OCI-LY1 (cell line): ENCODE measurements around the gene FAM120A.

Source experiments
- H2AFZ ChIP-seq: fragments of 200-600 bp; sonication (generic), shearing (Covaris generic); 2 replicates; pipeline ENCODE4 v1.6.0; 2014; ENCODE audit warnings: antibody characterized with exemption, mild to moderate bottlenecking, low read length
- H3F3A ChIP-seq: fragments of 200-600 bp; sonication (generic), shearing (Covaris generic); 2 replicates; pipeline ENCODE4 v1.6.0; 2014; ENCODE audit warnings: mild to moderate bottlenecking, antibody characterized with exemption, low read length, moderate library complexity; ENCODE audit not compliant: insufficient read depth
- H3K27ac ChIP-seq: fragments of 200-600 bp; sonication (generic); 2 replicates; pipeline ENCODE4 v1.5.1; 2014; ENCODE audit warnings: low read length, mixed run types, mild to moderate bottlenecking, low read depth; ENCODE audit not compliant: poor library complexity, severe bottlenecking
- H3K27me3 ChIP-seq: fragments of 200-600 bp; sonication (generic); 2 replicates; pipeline ENCODE4 v1.6.0; 2014; ENCODE audit warnings: antibody characterized with exemption, mild to moderate bottlenecking, low read length, moderate library complexity; ENCODE audit not compliant: insufficient read depth
- H3K36me3 ChIP-seq: fragments of 200-600 bp; sonication (generic); 2 replicates; pipeline ENCODE4 v1.6.1; 2014; ENCODE audit warnings: mild to moderate bottlenecking, antibody characterized with exemption, low read length, moderate library complexity, mixed read lengths; ENCODE audit not compliant: insufficient read depth
- H3K4me1 ChIP-seq: fragments of 200-600 bp; sonication (generic); 2 replicates; pipeline ENCODE4 v1.5.1; 2014; ENCODE audit warnings: mild to moderate bottlenecking, low read length, moderate library complexity; ENCODE audit not compliant: insufficient read depth, severe bottlenecking
- H3K4me2 ChIP-seq: fragments of 200-600 bp; sonication (generic), shearing (Covaris generic); 2 replicates; pipeline ENCODE4 v1.6.1; 2014; ENCODE audit warnings: low read length
- H3K4me3 ChIP-seq: fragments of 200-600 bp; sonication (generic); 2 replicates; pipeline ENCODE4 v1.5.1; 2014; ENCODE audit warnings: low read length, low read depth, mild to moderate bottlenecking, mixed read lengths; ENCODE audit not compliant: poor library complexity, severe bottlenecking
- H3K79me2 ChIP-seq: fragments of 200-600 bp; shearing (Covaris generic); 2 replicates; pipeline ENCODE4 v1.6.1; 2016; ENCODE audit warnings: mixed run types, low read length, mixed read lengths; ENCODE audit not compliant: insufficient read depth
- H3K9ac ChIP-seq: fragments of 200-600 bp; sonication (generic), shearing (Covaris generic); 2 replicates; pipeline ENCODE4 v1.6.1; 2014; ENCODE audit warnings: mild to moderate bottlenecking, low read length, mixed read lengths
- H3K9me2 ChIP-seq: fragments of 200-600 bp; sonication (generic), shearing (Covaris generic); 2 replicates; pipeline ENCODE4 v1.6.1; 2014; ENCODE audit warnings: low read depth, mild to moderate bottlenecking, low read length, mixed read lengths
- H3K9me3 ChIP-seq: fragments of 200-600 bp; shearing (Covaris generic); 2 replicates; pipeline ENCODE4 v1.6.1; 2014; ENCODE audit warnings: low read length, mixed read lengths
- H4K20me1 ChIP-seq: fragments of 200-600 bp; sonication (generic), shearing (Covaris generic); 2 replicates; pipeline ENCODE4 v1.6.0; 2016; ENCODE audit warnings: mild to moderate bottlenecking, low read length; ENCODE audit not compliant: insufficient read depth
- EZH2 ChIP-seq: fragments of 200-600 bp; sonication (generic), shearing (Covaris generic); IDR thresholded peaks from 2 replicates; pipeline ENCODE4 v1.8.0; 2017; ENCODE audit warnings: borderline replicate concordance, mixed run types, mild to moderate bottlenecking, antibody characterized with exemption, low read length, moderate library complexity, mixed read lengths
- TF ChIP-seq, protein P1 (sequence below): fragments of 200-600 bp; sonication (generic), shearing (Covaris generic); IDR thresholded peaks from 2 replicates; pipeline ENCODE4 v1.5.1; 2017; ENCODE audit warnings: mild to moderate bottlenecking, antibody characterized with exemption, low read length, moderate library complexity, mixed read lengths

The FAM120A gene

DNA sequence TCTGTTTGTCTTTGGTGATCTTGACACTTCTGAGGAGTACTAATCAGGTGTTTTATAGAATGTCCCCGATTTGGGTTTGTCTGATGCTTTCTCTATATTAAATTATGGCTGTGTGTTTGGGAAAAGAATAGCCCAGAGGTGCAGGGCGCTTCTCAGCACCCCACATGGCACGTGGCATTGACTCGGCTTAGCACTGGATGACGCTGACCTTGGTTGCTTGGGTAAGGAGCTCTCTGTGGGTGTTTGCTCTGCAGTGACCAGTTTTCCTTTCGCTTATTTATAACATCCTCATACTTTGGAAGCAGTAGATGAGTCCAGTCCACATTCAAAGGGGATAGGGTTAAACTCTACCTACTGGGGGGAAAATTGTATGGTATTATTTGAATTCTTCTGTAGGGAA is 14.4 kb downstream of the FAM120A start:
- peak overlapping the region; percentile 96 for H3K27ac ChIP-seq
- H2AFZ ChIP-seq = no peak overlapping the region
- H3K27me3 ChIP-seq = no peaks in the 10 kb centered on the region
- peak overlapping the region; percentile 44 for H3K4me3 ChIP-seq
- TF ChIP-seq, protein P1, sequence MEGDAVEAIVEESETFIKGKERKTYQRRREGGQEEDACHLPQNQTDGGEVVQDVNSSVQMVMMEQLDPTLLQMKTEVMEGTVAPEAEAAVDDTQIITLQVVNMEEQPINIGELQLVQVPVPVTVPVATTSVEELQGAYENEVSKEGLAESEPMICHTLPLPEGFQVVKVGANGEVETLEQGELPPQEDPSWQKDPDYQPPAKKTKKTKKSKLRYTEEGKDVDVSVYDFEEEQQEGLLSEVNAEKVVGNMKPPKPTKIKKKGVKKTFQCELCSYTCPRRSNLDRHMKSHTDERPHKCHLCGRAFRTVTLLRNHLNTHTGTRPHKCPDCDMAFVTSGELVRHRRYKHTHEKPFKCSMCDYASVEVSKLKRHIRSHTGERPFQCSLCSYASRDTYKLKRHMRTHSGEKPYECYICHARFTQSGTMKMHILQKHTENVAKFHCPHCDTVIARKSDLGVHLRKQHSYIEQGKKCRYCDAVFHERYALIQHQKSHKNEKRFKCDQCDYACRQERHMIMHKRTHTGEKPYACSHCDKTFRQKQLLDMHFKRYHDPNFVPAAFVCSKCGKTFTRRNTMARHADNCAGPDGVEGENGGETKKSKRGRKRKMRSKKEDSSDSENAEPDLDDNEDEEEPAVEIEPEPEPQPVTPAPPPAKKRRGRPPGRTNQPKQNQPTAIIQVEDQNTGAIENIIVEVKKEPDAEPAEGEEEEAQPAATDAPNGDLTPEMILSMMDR = no peak
- TF ChIP-seq EZH2 = no peak
- no peaks in the 10 kb centered on the region for H3F3A ChIP-seq
- peak overlapping the region; percentile 87; the same call in 1 of the 2 replicates for H3K4me2 ChIP-seq
- peaks cover 10% of the 10 kb centered on the region; the same call in 1 of the 2 replicates for H3K36me3 ChIP-seq
- H3K9me3 ChIP-seq = no peaks in the 10 kb centered on the region
- peaks cover 100% of the 10 kb centered on the region for H3K79me2 ChIP-seq
- H3K4me1 ChIP-seq = peaks cover 86% of the 10 kb centered on the region
- H3K9ac ChIP-seq = 0 out of 2 replicates have a peak overlapping the region, but pooled peaks have one; percentile 66
- no peaks in the 10 kb centered on the region for H3K9me2 ChIP-seq
- no peaks in the 10 kb centered on the region for H4K20me1 ChIP-seq

DNA sequence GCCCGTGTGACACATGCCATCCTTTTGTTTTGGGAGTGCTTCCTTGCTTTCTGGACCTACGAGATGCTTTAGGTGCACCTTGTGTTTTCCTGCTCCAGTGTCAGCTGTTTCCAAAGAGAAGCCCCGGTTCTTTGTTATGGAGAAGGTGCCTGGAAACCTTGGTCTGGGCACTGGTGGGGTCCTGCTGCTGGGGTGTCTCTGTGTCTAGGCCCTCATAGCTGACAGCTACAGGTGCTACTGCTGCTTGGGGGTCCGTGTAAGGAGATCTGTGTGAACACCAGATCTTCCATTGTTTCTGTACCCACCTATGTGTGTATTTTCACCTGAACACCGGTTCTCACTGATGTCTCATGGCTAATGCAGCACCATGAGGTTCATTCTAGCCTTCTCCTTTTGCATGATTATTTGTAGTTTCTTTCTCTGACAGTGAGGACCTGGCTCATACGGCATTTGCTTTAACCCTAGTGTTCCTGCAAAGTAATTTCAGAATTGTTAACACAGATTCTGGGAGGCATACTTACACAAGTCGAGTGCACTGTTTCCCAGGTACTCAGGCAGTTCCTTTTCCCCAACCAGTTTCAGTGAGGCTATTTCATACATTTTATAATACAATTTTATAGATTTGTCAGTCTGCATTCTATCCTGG is 15.1 kb downstream of the FAM120A start:
- no peaks in the 10 kb centered on the region for H3F3A ChIP-seq
- TF ChIP-seq, protein P1 = no peak
- no peak for TF ChIP-seq EZH2
- peak overlapping the region; percentile 51 for H3K9ac ChIP-seq
- peak overlapping the region; percentile 44 for H3K4me3 ChIP-seq
- no peaks in the 10 kb centered on the region for H3K9me2 ChIP-seq
- H2AFZ ChIP-seq = no peak overlapping the region
- H4K20me1 ChIP-seq = no peaks in the 10 kb centered on the region
- peaks cover 80% of the 10 kb centered on the region for H3K4me1 ChIP-seq
- H3K27me3 ChIP-seq = no peaks in the 10 kb centered on the region
- H3K9me3 ChIP-seq = no peaks in the 10 kb centered on the region
- H3K36me3 ChIP-seq = peaks cover 17% of the 10 kb centered on the region
- peak overlapping the region; percentile 96 for H3K27ac ChIP-seq
- H3K79me2 ChIP-seq = peaks cover 100% of the 10 kb centered on the region
- H3K4me2 ChIP-seq = peak overlapping the region; percentile 87

DNA sequence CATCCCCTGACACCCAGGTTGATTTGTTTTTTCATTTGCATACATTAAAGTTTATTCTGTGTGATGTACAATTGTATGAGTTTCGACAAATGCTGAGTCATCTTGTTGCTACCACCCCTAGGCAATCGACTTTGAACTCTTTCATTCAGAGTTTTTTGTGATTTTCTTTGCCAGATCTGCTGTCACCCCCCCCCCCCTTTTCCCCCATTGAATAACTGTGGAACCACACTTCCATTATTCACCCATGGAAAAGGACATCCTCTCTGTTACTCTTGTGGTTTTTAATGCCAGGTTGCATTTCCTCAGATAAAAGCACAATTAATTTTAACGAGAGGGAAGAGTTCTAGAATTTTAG is 15.6 kb downstream of the FAM120A start:
- Histone ChIP-seq H3K4me2 (peak overlapping the region; percentile 87), H3K9me3 (no peaks in the 10 kb centered on the region), H3K4me3 (peak overlapping the region; percentile 44), H3K79me2 (peaks cover 98% of the 10 kb centered on the region), H3K9ac (peak overlapping the region; percentile 51), H3K27ac (peak overlapping the region; percentile 96), H3K4me1 (peaks cover 75% of the 10 kb centered on the region), H4K20me1 (no peaks in the 10 kb centered on the region), H3K36me3 (peaks cover 20% of the 10 kb centered on the region), H3K27me3 (no peaks in the 10 kb centered on the region), H3K9me2 (no peaks in the 10 kb centered on the region), H3F3A (no peaks in the 10 kb centered on the region), H2AFZ (no peak overlapping the region)
- TF ChIP-seq, protein P1 = no peak
- no peak for TF ChIP-seq EZH2
